K562 (cell line): ENCODE measurements around the gene MPV17L2. TPM values are rescaled to one million over a fixed set of nuclear protein-coding genes. Genes with fewer than 3 reads are reported as not detected.

Experiments used
- ATAC-seq: fragments of 200-7000 bp; cut with Tn5 transposase; 3 replicates; pipeline ENCODE4 v1.9.1; 2020; ENCODE audit warnings: moderate library complexity
- BruUV-seq: library from RNA; stranded (reverse); fragments of 400-500 nt; replicated peaks from 2 replicates; lab custom pipeline; 2021; lab: Mats Ljungman, UMichigan
- CTCF ChIA-PET: fragments of 300-600 bp; formaldehyde crosslinking; extraction: SDS; loops from one replicate; lab custom pipeline; 2021; ENCODE audit warnings: low intra/inter-chr PET ratio; lab: Yijun Ruan, JAX
- POLR2A ChIA-PET: fragments of 300-600, 350-650 bp; sonication (Branson Sonifier 250); formaldehyde crosslinking; extraction: SDS; loops from one replicate; lab custom pipeline; 2021; ENCODE audit warnings: antibody characterized with exemption, inconsistent platforms; lab: Yijun Ruan, JAX
- DNase-seq, 4 experiments: peaks; one replicate each; pipeline versions ENCODE4 v3.0.0 to v3.0.0-alpha.2; 2011 to 2018; ENCODE audit warnings: low spot score in 3 of 4, mixed read lengths in 3 of 4; ENCODE audit errors: extremely low read depth in 1 of 4
- FAIRE-seq: peaks from 2 replicates; lab custom pipeline; 2011; peaks lifted over from hg19 to GRCh38; lab: Jason Lieb, UNC
- H2AFZ ChIP-seq: 2 replicates; pipeline ENCODE4 v1.6.0; 2011; ENCODE audit warnings: low read depth, low read length, control low read depth, inconsistent platforms
- H3K27ac ChIP-seq: fragments of 200-600 bp; 3 replicates; pipeline ENCODE4 v1.8.0; 2011; ENCODE audit warnings: low read depth, mild to moderate bottlenecking, control low read depth, inconsistent platforms, low read length, moderate library complexity, mixed read lengths; ENCODE audit errors: extremely low read depth
- H3K27me3 ChIP-seq, 2 experiments: fragments of 300-600 bp in 1 of 2; 2 replicates in 1 of 2; 3 replicates in 1 of 2; pipeline versions ENCODE4 v1.6.0 to v1.8.0; 2011; ENCODE audit warnings: inconsistent platforms in 2 of 2, low read length in 2 of 2, mild to moderate bottlenecking in 1 of 2, mixed read lengths in 1 of 2, moderate library complexity in 1 of 2; ENCODE audit not compliant: control insufficient read depth in 2 of 2, insufficient read depth in 2 of 2
- H3K36me3 ChIP-seq: fragments of 300-600 bp; 3 replicates; pipeline ENCODE4 v1.8.0; 2011; ENCODE audit warnings: mild to moderate bottlenecking, low read length, inconsistent platforms; ENCODE audit not compliant: control insufficient read depth, insufficient read depth
- H3K4me1 ChIP-seq, 2 experiments: fragments of 200-600 bp in 1 of 2; replicated peaks in 1 of 2; 2 replicates in 1 of 2; 3 replicates in 1 of 2; pipeline versions ENCODE4 v1.5.1 to v1.8.0; 2011; ENCODE audit warnings: inconsistent platforms in 2 of 2, low read length in 2 of 2, mild to moderate bottlenecking in 1 of 2, mixed read lengths in 1 of 2, moderate library complexity in 1 of 2; ENCODE audit not compliant: control insufficient read depth in 2 of 2, insufficient read depth in 2 of 2
- H3K4me2 ChIP-seq: 2 replicates; pipeline ENCODE4 v1.6.1; 2011; ENCODE audit warnings: low read length, control low read depth, inconsistent platforms, mixed read lengths; ENCODE audit not compliant: insufficient read depth
- H3K4me3 ChIP-seq: fragments of 200-600 bp; sonication (generic), shearing (Covaris generic); 2 replicates; pipeline ENCODE4 v1.5.1; 2016; ENCODE audit warnings: control low read depth, inconsistent platforms
- H3K79me2 ChIP-seq: fragments of 200-600 bp; 3 replicates; pipeline ENCODE4 v1.8.0; 2011; ENCODE audit warnings: low read length, inconsistent platforms; ENCODE audit not compliant: control insufficient read depth, insufficient read depth
- H3K9ac ChIP-seq, 2 experiments: 2 replicates each; pipeline versions ENCODE4 v1.6.0 to v1.6.1; 2011; ENCODE audit warnings: low read depth in 2 of 2, low read length in 2 of 2, control low read depth in 1 of 2, inconsistent platforms in 1 of 2, mild to moderate bottlenecking in 1 of 2, mixed read lengths in 1 of 2; ENCODE audit not compliant: insufficient read depth in 1 of 2
- H3K9me1 ChIP-seq: one replicate; pipeline ENCODE4 v1.6.0; 2011; ENCODE audit warnings: inconsistent platforms, mild to moderate bottlenecking, low read length, moderate library complexity; ENCODE audit not compliant: control insufficient read depth, insufficient read depth
- H3K9me3 ChIP-seq: replicated peaks from 2 replicates; pipeline ENCODE4 v1.5.1; 2011; ENCODE audit warnings: low read depth, low read length, inconsistent platforms; ENCODE audit not compliant: control insufficient read depth, insufficient read depth
- H4K20me1 ChIP-seq: replicated peaks from 2 replicates; pipeline ENCODE4 v1.6.1; 2011; ENCODE audit warnings: low read length, inconsistent platforms, mixed read lengths; ENCODE audit not compliant: control insufficient read depth, insufficient read depth
- ZNF561 ChIP-seq: fragments of 450-650 bp; formaldehyde crosslinking; conservative IDR thresholded peaks from 2 replicates; pipeline ENCODE4 v1.4.0; 2020; ENCODE audit warnings: mild to moderate bottlenecking, moderate library complexity
- WGBS: fragments of 100-300 bp; shearing (Covaris generic); methylation state at CpG from one replicate; pipeline ENCODE4 v1.1.6; 2016; ENCODE audit warnings: low coverage, mixed read lengths; ENCODE audit not compliant: insufficient coverage; ENCODE audit errors: missing lambda C conversion rate; 5-methylcytosine and 5-hydroxymethylcytosine counted together
- in situ Hi-C: fragments of 300-500 bp; cut with MboI; formaldehyde crosslinking; loops from 4 replicates; pipeline ENCODE4 v1.15.0; 2018; ENCODE audit warnings: inconsistent platforms, mixed read lengths
- intact Hi-C: fragments of 100-400 bp; cut with micrococcal nuclease; formaldehyde crosslinking; loops from 2 replicates; pipeline ENCODE4 v1.14.2; 2022
- polyA plus RNA-seq, 8 experiments: library from polyadenylated mRNA; depleted of rRNA in 4 of 8; stranded (reverse) in 5 of 8; unstranded in 3 of 8; fragments of >200 nt; fragmentation: Nextera tagmentation in 2 of 8; fragmentation: Illumina TruSeq in 1 of 8; extraction: Ambion mirVana in 2 of 8; extraction: Trizol in 1 of 8; gene quantifications; 2 replicates each; pipeline versions ENCODE4 v1.2.1 to v1.2.3, GENCODE V29; 2011 to 2014; ENCODE audit warnings: inconsistent platforms in 1 of 8, missing spikeins in 1 of 8
- total RNA-seq, 7 experiments: library from RNA; depleted of rRNA in 6 of 7; stranded (reverse); fragments of >200 nt in 6 of 7; fragmentation: Illumina TruSeq in 2 of 7; extraction: Trizol in 2 of 7; gene quantifications; 2 replicates each; pipeline versions ENCODE4 v1.2.1 to v1.2.3, GENCODE V29; 2011 to 2021; ENCODE audit warnings: low replicate concordance in 1 of 7
- TF ChIP-seq, protein P1 (sequence below): sonication (generic); formaldehyde crosslinking; IDR thresholded peaks from 2 replicates; pipeline ENCODE4 v1.8.1; 2023; ENCODE audit warnings: mild to moderate bottlenecking, missing genetic modification reagents

The MPV17L2 gene
- total and polyA plus RNA-seq, 9 of the 15 experiments (the other 6 are each of a cell fraction or from before 2014, with no cell fraction given): 10.6 to 60.2 (median 28.5) TPM

DNA sequence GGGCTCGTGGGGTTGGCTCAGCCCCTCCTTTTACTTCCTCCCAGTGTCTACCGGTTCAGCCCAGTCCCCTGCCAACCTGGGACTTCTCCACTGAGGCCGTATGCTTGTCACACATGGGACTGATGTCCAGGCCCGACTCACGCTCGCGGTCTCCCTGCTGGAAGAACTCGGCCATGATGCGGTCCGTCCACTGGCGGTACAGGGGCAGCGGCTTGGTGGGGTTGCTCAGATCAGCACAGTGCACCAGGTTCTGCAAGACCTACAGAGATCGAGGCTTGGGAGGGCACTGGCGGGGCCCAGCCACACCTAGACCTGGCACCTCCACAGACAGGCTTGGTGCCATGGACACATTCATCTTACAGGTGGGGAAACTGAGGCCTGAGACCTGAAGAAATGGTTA is 18.7 kb downstream of the MPV17L2 start:
- POLR2A ChIA-PET: no interaction called here
- Histone ChIP-seq H4K20me1 (no peaks in the 10 kb centered on the region), H3K79me2 (no peaks in the 10 kb centered on the region), H3K4me1 (peaks cover 4 to 16% of the 10 kb centered on the region in 2 experiments; a peak in 4 of 5 replicates), H3K9me1 (no peaks in the 10 kb centered on the region), H3K4me3 (no peak overlapping the region), H3K9me3 (no peaks in the 10 kb centered on the region), H3K9ac (peak overlapping the region in 1 of 2 experiments; percentile 55; a peak in 1 of 4 replicates), H3K27me3 (no peaks in the 10 kb centered on the region; a peak in 1 of 5 replicates), H3K27ac (no peak overlapping the region), H3K4me2 (no peak overlapping the region), H2AFZ (no peak overlapping the region), H3K36me3 (no peaks in the 10 kb centered on the region)
- intact Hi-C loops (no loop called here), in situ Hi-C loops (loop anchor here (5.0 kb wide), 1 partner anchor 191 kb away; no protein-coding TSS in a partner anchor)
- FAIRE-seq (no peak), ATAC-seq (no peak), DNase-seq (peak in 1 of 4 experiments; percentile 4)
- WGBS: 55% methylated on average over 14 of the region's 14 CpGs
- TF ChIP-seq, protein P1, sequence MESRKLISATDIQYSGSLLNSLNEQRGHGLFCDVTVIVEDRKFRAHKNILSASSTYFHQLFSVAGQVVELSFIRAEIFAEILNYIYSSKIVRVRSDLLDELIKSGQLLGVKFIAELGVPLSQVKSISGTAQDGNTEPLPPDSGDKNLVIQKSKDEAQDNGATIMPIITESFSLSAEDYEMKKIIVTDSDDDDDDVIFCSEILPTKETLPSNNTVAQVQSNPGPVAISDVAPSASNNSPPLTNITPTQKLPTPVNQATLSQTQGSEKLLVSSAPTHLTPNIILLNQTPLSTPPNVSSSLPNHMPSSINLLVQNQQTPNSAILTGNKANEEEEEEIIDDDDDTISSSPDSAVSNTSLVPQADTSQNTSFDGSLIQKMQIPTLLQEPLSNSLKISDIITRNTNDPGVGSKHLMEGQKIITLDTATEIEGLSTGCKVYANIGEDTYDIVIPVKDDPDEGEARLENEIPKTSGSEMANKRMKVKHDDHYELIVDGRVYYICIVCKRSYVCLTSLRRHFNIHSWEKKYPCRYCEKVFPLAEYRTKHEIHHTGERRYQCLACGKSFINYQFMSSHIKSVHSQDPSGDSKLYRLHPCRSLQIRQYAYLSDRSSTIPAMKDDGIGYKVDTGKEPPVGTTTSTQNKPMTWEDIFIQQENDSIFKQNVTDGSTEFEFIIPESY (CRISPR knock-in tag): peak; percentile 98
- TF ChIP-seq ZNF561 (CRISPR knock-in tag): no peak
- no TSS peak for BruUV-seq
- CTCF ChIA-PET: no interaction called here
